ENCODE data around the gene MLPH.

DNA sequence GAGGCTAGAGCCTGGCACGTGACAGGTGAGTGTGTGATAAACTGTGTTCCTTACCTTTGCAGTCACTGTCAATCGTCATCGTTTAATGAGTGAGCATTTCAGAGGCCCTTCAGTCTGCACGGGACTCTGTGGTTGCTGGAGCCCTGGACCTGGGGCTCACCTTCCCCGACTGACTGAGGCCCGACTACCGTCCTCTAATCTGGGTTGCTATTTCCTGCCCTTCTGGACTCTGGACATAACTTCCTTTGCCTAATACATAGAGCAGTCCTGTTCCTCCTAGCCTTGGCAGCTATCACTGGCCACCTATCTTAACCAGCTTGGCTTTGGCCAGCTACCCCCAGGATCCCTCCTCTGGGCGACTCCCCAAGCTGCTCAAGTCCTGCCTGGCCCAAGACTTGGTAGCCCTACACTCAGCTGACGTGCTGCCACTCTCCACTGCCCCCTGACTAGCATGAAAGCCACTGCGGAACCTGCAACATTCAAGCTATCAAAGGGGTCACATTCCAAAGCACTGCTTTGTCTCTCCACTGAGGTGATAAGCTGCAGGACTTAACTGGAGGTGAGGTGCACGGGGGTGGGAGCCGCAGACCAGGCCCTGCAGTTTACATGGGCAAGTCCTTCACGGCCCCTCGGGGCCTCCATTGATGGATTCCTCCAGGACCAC, 114.5 kb downstream of the MLPH start:
- TF ChIP-seq EZH2phosphoT487 (IDR thresholded peaks at IDR 0.05; ENCODE audit: insufficient read depth, low read depth) (no peak), EZH2 (IDR thresholded peaks at IDR 0.05; ENCODE audit: insufficient read depth, poor library complexity, severe bottlenecking) (no peak)

All from GM23248 (cell line).